Right lobe of liver (tissue), 6 donors: ENCODE data around the gene UQCRQ. TPM values are rescaled to one million over a fixed set of nuclear protein-coding genes. Genes with fewer than 3 reads are reported as not detected.
A peak's percentile ranks its signal among the peaks of the same experiment; 100 is the strongest.

Source experiments
- ATAC-seq, 4 donors: fragments of 200-7000 bp; cut with Tn5 transposase; one replicate each; pipeline ENCODE4 v1.9.1; 2020; ENCODE audit warnings: mild to moderate bottlenecking in 4 of 4, moderate library complexity in 4 of 4
- DNase-seq, 3 donors: peaks; one replicate each; pipeline ENCODE4 v3.0.0-alpha.2; 2020
- H3K27ac ChIP-seq, 3 donors: fragments of 200-600 bp; one replicate each; pipeline ENCODE4 v1.8.0; 2022
- H3K27me3 ChIP-seq, 2 donors: fragments of 200-600 bp; one replicate each; pipeline ENCODE4 v1.8.0; 2022
- H3K36me3 ChIP-seq, 4 donors: fragments of 200-600 bp; sonication (generic) in 1 of 4; one replicate each; pipeline versions ENCODE4 v1.5.1 to v1.8.0; 2017 to 2022; ENCODE audit warnings: control low read depth in 1 of 4
- H3K4me1 ChIP-seq, 4 donors: fragments of 200-600 bp; sonication (generic) in 1 of 4; one replicate each; pipeline versions ENCODE4 v1.5.1 to v1.8.0; 2017 to 2022; ENCODE audit warnings: control low read depth in 1 of 4
- H3K4me3 ChIP-seq, 3 donors: fragments of 200-600 bp; one replicate each; pipeline ENCODE4 v1.8.0; 2022
- H3K9me3 ChIP-seq, 4 donors: fragments of 200-600 bp; sonication (generic) in 1 of 4; one replicate each; pipeline versions ENCODE4 v1.5.1 to v1.8.0; 2017 to 2022; ENCODE audit warnings: control low read depth in 1 of 4
- POLR2A ChIP-seq: fragments of 450-650 bp; IDR thresholded peaks from one replicate; pipeline ENCODE4 v1.6.1; 2017; ENCODE audit warnings: antibody characterized with exemption, mild to moderate bottlenecking
- WGBS: methylation state at CpG from one replicate; pipeline ENCODE4 v1.1.6; 2018; ENCODE audit warnings: low coverage, low lambda C conversion rate; ENCODE audit not compliant: insufficient coverage; ENCODE audit errors: missing lambda C conversion rate; 5-methylcytosine and 5-hydroxymethylcytosine counted together
- intact Hi-C, 2 donors: fragments of 100-400 bp; cut with DNase I; formaldehyde crosslinking; loops; one replicate each; pipeline versions ENCODE4 v1.11.2 to v1.14.1; 2022
- total RNA-seq, 6 experiments: library from RNA; depleted of rRNA in 2 of 6; stranded (reverse); fragments of >200 nt in 2 of 6; fragmentation: NEBNext Ultra II Directional in 3 of 6; extraction: Animal tissue kit (Norgen Biotek cat#: 25700) in 3 of 6; gene quantifications; one replicate each; pipeline versions ENCODE4 v1.1.0 to v1.2.4, GENCODE V29; 2016 to 2023
- TF ChIP-seq, protein P1 (sequence below), 4 donors: fragments of 200-600 bp in 3 of 4; fragments of 450-650 bp in 1 of 4; IDR thresholded peaks; one replicate each; pipeline versions ENCODE4 v1.5.1 to v1.8.0; 2016 to 2022; ENCODE audit warnings: antibody characterized with exemption in 4 of 4, mild to moderate bottlenecking in 2 of 4
- donor health status: DM: no; HTN: yes; CAD: no.
- donor health status: DM: no; HTN: no; CAD: no.
- donor health status: DM: no; HTN: no; CAD: no.
- donor health status: DM: no; HTN: yes; CAD: no.
- donor health status: DM: no; HTN: yes; CAD: no.

UQCRQ gene
- total RNA-seq, 6 experiments from 2014 or later, result 488 to 702 (median 628) TPM

DNA sequence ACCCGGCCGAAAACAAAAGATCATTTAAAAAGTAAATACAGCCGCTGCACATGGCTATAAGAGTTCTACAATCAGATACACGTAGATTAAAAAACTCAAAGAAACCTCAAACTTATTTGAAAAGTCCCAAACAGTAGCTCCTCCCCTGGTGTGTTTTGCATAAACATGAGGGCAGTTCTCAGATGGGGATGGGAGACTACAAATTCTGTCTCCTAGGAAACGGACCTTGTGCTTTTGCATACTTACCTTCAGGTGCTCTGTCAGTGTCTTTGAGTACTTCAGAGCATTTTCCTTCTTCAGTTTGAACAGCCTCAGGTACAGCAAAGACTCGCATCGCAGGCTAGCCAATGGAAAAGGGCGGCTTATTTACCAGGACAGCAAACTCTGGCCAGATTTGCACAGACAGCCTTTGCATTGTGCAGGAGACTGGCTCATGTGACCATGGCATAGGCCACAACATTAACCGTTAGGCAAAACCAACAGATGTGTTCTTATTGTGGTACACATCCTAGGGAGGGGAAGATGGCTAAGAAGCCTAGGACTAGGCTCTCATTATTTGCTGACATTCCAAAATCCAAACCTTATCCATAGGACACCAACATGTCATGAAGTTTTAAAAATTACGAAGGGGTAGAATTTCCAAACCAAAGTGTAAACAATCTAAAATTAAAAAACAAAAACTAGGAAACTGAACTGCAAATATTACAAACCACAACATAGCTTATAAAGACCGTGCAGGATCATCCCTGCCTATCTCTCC is 19.8 kb downstream of the UQCRQ start:
- peaks cover 8 to 91% (median 49%) of the 10 kb centered on the region in 4 donors for H3K36me3 ChIP-seq

DNA sequence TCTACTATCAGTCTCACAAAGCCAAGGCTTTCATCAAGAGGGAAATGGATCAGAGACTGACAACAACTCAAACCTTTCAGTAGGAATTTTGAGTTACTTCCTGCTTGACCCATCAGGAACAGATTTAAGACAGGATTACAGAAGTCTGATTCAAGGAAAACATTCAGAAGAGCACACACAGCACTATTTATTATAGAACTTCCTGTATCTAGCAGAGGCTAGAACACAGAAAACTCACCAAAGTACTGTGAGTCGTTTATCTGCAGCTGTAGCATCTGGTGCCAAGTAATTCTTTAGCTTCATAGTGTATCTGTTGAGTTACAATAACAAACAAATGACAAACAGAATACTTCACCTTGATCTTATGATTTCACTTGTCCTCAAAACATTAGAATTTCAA is 20.8 kb downstream of the UQCRQ start:
- Histone ChIP-seq H3K36me3 (peaks cover 8 to 91% (median 51%) of the 10 kb centered on the region in 4 donors), H3K4me3 (no peak overlapping the region), H3K9me3 (no peaks in the 10 kb centered on the region), H3K27me3 (no peaks in the 10 kb centered on the region), H3K4me1 (no peaks in the 10 kb centered on the region), H3K27ac (no peak overlapping the region)
- no peak for TF ChIP-seq POLR2A
- TF ChIP-seq, protein P1, sequence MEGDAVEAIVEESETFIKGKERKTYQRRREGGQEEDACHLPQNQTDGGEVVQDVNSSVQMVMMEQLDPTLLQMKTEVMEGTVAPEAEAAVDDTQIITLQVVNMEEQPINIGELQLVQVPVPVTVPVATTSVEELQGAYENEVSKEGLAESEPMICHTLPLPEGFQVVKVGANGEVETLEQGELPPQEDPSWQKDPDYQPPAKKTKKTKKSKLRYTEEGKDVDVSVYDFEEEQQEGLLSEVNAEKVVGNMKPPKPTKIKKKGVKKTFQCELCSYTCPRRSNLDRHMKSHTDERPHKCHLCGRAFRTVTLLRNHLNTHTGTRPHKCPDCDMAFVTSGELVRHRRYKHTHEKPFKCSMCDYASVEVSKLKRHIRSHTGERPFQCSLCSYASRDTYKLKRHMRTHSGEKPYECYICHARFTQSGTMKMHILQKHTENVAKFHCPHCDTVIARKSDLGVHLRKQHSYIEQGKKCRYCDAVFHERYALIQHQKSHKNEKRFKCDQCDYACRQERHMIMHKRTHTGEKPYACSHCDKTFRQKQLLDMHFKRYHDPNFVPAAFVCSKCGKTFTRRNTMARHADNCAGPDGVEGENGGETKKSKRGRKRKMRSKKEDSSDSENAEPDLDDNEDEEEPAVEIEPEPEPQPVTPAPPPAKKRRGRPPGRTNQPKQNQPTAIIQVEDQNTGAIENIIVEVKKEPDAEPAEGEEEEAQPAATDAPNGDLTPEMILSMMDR (IDR thresholded peaks at IDR 0.05), result no peak
- intact Hi-C loops, result loop anchor here in 1 of 2 donors (10.0 kb wide), 1 partner anchor 62 kb away; no protein-coding TSS in a partner anchor
- peak; percentile 11 to 56 (median 33) for ATAC-seq
- no peak for DNase-seq
- 6% methylated on average over 1 of the region's 1 CpG for WGBS

More for the DNA sequence above, 19.8 kb downstream of the UQCRQ start:
- H3K9me3 ChIP-seq, result no peaks in the 10 kb centered on the region
- no peak overlapping the region for H3K27ac ChIP-seq
- no peaks in the 10 kb centered on the region for H3K4me1 ChIP-seq
- no peaks in the 10 kb centered on the region for H3K27me3 ChIP-seq
- no peak for DNase-seq
- intact Hi-C loops, result loop anchor here in 1 of 2 donors (10.0 kb wide), 1 partner anchor 61 kb away; no protein-coding TSS in a partner anchor
- TF ChIP-seq POLR2A, result peak; percentile 3
- TF ChIP-seq, protein P1 (IDR thresholded peaks at IDR 0.05), result no peak
- ATAC-seq, result peak; percentile 5 to 25 (median 16)
- 84% methylated on average over 11 of the region's 11 CpGs for WGBS
- H3K4me3 ChIP-seq, result no peak overlapping the region

DNA sequence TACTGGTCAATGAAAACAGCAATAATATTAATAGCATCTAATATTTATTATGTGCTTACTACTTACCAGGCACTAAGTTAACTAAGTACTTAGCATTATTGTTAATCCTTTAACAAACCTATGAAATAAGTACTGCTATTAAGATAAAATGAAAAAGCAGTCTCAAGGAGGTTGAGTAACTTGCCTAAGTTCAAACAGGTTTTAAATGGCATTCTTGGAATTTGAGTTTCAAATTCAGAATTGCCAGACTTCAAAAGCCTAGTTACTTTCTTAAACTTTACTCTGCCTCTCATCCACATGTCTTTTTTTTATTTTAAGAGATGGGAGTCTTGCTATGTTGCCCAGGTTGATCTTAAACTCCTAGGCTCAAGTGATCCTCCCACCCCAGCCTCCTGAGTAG is 23.1 kb downstream of the UQCRQ start:
- H3K27me3 ChIP-seq, result no peaks in the 10 kb centered on the region
- H3K27ac ChIP-seq, result no peak overlapping the region
- intact Hi-C loops, result loop anchor here in 1 of 2 donors (10.0 kb wide), 1 partner anchor 65 kb away; no protein-coding TSS in a partner anchor
- TF ChIP-seq, protein P1 (IDR thresholded peaks at IDR 0.05), result no peak
- peak; percentile 3 for TF ChIP-seq POLR2A
- no peaks in the 10 kb centered on the region for H3K9me3 ChIP-seq
- peaks cover 8 to 92% (median 59%) of the 10 kb centered on the region in 4 donors for H3K36me3 ChIP-seq
- DNase-seq (no peak), ATAC-seq (no peak)
- H3K4me1 ChIP-seq, result no peaks in the 10 kb centered on the region
- no peak overlapping the region for H3K4me3 ChIP-seq

DNA sequence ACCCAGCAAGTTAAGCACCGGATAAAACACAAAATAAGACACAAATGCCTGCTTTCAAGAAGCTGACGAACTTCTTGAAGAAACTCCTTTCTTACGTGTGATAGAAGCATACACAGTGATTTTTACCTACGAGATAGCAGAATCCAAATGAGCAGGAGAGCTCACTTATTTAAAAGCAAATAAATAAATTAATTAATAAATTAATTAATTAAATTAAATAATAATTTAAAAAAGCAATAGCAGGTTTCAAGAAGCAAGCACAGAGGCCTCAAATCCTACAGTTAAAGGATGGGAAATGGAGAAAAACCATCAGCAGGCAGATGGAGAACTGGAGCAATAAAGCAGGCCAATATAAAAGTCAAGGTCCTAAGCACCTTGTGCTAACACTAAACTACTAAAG is 24.4 kb downstream of the UQCRQ start:
- ATAC-seq, result no peak
- Histone ChIP-seq H3K36me3 (peaks cover 6 to 95% (median 56%) of the 10 kb centered on the region in 4 donors), H3K27me3 (no peaks in the 10 kb centered on the region), H3K4me1 (no peaks in the 10 kb centered on the region), H3K27ac (no peak overlapping the region), H3K9me3 (no peaks in the 10 kb centered on the region), H3K4me3 (no peak overlapping the region)
- no peak for TF ChIP-seq POLR2A
- TF ChIP-seq, protein P1 (IDR thresholded peaks at IDR 0.05), result no peak
- 95% methylated on average over 4 of the region's 4 CpGs for WGBS
- intact Hi-C loops, result no loop called here
- DNase-seq, result no peak
